Measurements from ENCODE around the gene ICA1. TPM values are rescaled to one million over a fixed set of nuclear protein-coding genes. Genes with fewer than 3 reads are reported as not detected.

The ICA1 gene
- total and polyA plus RNA-seq, 4 donors, result 1.4 to 22.7 (median 8.1) TPM

DNA sequence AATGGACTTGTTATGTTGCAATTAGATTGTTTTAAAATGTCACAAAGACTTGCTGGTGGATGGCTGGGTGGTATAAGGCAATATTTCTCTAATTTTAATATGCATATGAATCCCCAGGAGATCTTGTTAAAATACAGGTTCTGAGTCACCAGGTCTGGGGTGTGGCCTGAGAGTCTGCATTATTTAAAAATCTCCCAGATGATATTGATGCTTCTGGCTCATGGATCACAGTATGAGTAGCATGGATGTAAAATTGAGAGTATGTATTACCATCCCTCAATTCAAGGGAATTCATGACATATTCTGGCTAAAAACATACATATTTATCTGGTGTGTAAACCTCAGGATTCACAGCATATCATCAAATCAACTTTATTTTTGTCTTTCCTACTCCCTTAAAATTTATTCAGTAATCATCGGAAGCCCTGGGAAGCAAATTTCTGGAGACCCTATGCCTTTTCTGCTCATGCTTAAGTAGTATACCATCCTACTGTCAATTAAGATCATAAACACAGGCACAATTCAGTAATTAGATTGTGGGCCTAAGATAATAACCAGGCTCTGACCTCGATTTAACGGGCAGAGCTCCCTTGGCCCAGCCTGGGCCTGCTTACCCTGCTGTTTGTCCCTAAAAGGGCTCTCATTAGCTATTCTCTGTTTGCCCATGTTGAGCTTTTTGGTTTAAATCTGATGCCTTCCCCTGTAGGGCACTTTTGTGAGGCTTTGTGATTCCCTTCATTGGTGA, 29.6 kb upstream of the ICA1 start (continued):
- TF ChIP-seq ZBTB33 (IDR thresholded peaks at IDR 0.05) (no peak), JUND (IDR thresholded peaks at IDR 0.05) (no peak), FOXA1 (IDR thresholded peaks at IDR 0.05) (no peak), EGR1 (IDR thresholded peaks at IDR 0.05; ENCODE audit: low read depth in 2 of 2) (no peak), FOXA2 (IDR thresholded peaks at IDR 0.05) (no peak)

DNA sequence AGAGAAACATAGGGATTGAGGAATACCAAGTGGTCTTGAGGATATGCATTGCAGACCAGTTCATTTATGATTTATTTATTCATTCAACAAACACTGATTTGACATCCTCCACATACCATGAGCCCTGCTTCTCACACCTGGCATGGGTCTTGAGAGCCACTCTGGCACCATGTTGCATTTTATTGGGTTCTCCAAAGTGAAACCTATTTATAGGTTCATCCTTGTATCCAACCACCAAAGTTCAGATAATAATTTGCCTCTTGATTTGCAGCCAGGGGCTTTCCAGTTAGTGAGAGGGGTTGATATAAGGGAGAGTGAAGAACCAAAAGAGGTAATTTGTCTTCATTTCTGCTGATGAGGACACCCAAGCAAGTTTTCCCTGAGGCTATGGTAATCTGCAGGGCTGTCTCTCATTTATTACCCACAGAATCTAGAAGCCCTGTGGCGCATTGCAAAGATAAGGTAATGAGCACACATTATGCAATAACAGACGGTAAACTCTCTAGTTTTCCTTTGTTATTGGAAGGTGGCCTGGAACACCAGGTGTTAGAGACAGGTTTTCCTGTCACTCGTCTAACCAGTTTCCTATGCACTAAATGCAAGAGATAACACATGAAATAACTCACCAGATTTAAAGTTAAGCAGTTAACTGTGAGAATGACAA, 28.8 kb upstream of the ICA1 start:
- Histone ChIP-seq H3K9ac (ENCODE audit: low read depth in 1 of 2, low read length in 2 of 2) (no peak overlapping the region), H3K36me3 (ENCODE audit: control insufficient read depth in 4 of 4, insufficient read depth in 3 of 4, low read depth in 1 of 4, low read length in 3 of 4) (no peaks in the 10 kb centered on the region), H3K27me3 (ENCODE audit: control insufficient read depth in 4 of 4, insufficient read depth in 4 of 4, low read length in 3 of 4) (no peaks in the 10 kb centered on the region), H3K9me3 (ENCODE audit: control insufficient read depth in 4 of 4, low read length in 3 of 4) (no peaks in the 10 kb centered on the region), H3K27ac (ENCODE audit: low read depth in 1 of 2, low read length in 2 of 2) (no peak overlapping the region), H3K4me3 (ENCODE audit: low read depth in 1 of 3, low read length in 3 of 3) (no peak overlapping the region), H3K4me1 (ENCODE audit: control insufficient read depth in 4 of 4, insufficient read depth in 4 of 4, low read length in 3 of 4) (no peaks in the 10 kb centered on the region)
- no peak for DNase-seq (ENCODE audit: low spot score)
- 40% methylated on average over 3 of the region's 3 CpGs for WGBS
- TF ChIP-seq RXRA (IDR thresholded peaks at IDR 0.05) (peak; percentile 6 to 12), SP1 (IDR thresholded peaks at IDR 0.05) (peak; percentile 42), ZBTB33 (IDR thresholded peaks at IDR 0.05) (no peak), HNF4A (conservative IDR thresholded peaks at IDR 0.05) (peak in 1 of 2 donors; percentile 24), GABPA (IDR thresholded peaks at IDR 0.05 in 1 of 2, conservative IDR thresholded peaks at IDR 0.05 in 1 of 2) (no peak), HNF4G (IDR thresholded peaks at IDR 0.05) (no peak), RAD21 (IDR thresholded peaks at IDR 0.05) (peak in 1 of 2 donors; percentile 24)
- TF ChIP-seq, protein P1, sequence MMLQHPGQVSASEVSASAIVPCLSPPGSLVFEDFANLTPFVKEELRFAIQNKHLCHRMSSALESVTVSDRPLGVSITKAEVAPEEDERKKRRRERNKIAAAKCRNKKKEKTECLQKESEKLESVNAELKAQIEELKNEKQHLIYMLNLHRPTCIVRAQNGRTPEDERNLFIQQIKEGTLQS (IDR thresholded peaks at IDR 0.05), result no peak

DNA sequence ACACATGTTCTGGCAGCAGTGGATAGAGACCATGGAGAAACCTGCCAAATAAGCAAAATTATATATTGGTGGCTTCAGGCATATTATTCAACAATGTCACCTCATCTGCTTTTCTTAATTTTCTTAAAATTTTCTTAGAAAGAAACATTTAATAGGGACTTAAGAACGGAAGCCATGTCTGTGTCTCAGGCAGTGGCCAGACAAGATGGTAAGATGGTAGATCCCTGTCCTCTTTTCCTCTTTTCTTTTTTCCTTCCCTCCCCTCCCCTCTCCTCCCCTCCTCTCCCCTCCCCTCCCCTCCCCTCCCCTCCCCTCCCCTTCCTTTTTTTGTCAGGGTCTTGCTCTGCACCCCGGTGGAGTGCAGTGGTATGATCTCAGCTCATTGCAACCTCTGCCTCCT, 24.2 kb upstream of the ICA1 start:
- TF ChIP-seq HNF4A (conservative IDR thresholded peaks at IDR 0.05) (no peak), FOXA2 (IDR thresholded peaks at IDR 0.05) (no peak), YY1 (IDR thresholded peaks at IDR 0.05) (no peak), EGR1 (IDR thresholded peaks at IDR 0.05; ENCODE audit: low read depth in 2 of 2) (no peak), MAX (IDR thresholded peaks at IDR 0.05) (no peak), SP1 (IDR thresholded peaks at IDR 0.05) (no peak), NR2F2 (IDR thresholded peaks at IDR 0.05) (no peak), TAF1 (conservative IDR thresholded peaks at IDR 0.05) (no peak), JUND (IDR thresholded peaks at IDR 0.05) (no peak), RAD21 (IDR thresholded peaks at IDR 0.05) (no peak)
- DNase-seq (ENCODE audit: low spot score), result no peak
- 93% methylated on average over 2 of the region's 2 CpGs for WGBS
- H3K9me3 ChIP-seq (ENCODE audit: control insufficient read depth in 4 of 4, low read length in 3 of 4), result no peaks in the 10 kb centered on the region
- no peak overlapping the region for H3K27ac ChIP-seq (ENCODE audit: low read depth in 1 of 2, low read length in 2 of 2)
- H3K27me3 ChIP-seq (ENCODE audit: control insufficient read depth in 4 of 4, insufficient read depth in 4 of 4, low read length in 3 of 4), result no peaks in the 10 kb centered on the region
- H3K4me3 ChIP-seq (ENCODE audit: low read depth in 1 of 3, low read length in 3 of 3), result no peak overlapping the region
- H3K36me3 ChIP-seq (ENCODE audit: control insufficient read depth in 4 of 4, insufficient read depth in 3 of 4, low read depth in 1 of 4, low read length in 3 of 4), result no peaks in the 10 kb centered on the region
- H3K4me1 ChIP-seq (ENCODE audit: control insufficient read depth in 4 of 4, insufficient read depth in 4 of 4, low read length in 3 of 4), result no peaks in the 10 kb centered on the region
- H3K9ac ChIP-seq (ENCODE audit: low read depth in 1 of 2, low read length in 2 of 2), result no peak overlapping the region
